Right forelimb (tissue), 1 donor: Measurements from ENCODE around the gene SETDB2.

Experiments used
- DNase-seq: peaks from one replicate; pipeline ENCODE4 v3.0.0-alpha.2; 2018

The SETDB2 gene

GRCh38 chr13:49435992-49436391, 8.1 kb upstream of the SETDB2 start:
- no peak for DNase-seq

GRCh38 chr13:49436890-49437289, 7.2 kb upstream of the SETDB2 start:
- peak; percentile 50 for DNase-seq

GRCh38 chr13:49437705-49438104, 6.4 kb upstream of the SETDB2 start:
- no peak for DNase-seq

GRCh38 chr13:49439609-49440008, 4.5 kb upstream of the SETDB2 start:
- no peak for DNase-seq

- no peak for DNase-seq
These were observed 2.8 kb upstream of the SETDB2 start for GRCh38 chr13:49441312-49441711.

- no peak for DNase-seq
These were observed 2.2 kb upstream of the SETDB2 start for GRCh38 chr13:49441846-49442245.

GRCh38 chr13:49443357-49443703, 744 bp upstream of the SETDB2 start:
- no peak for DNase-seq

- DNase-seq: no peak
These were observed 686 bp downstream of the SETDB2 start for GRCh38 chr13:49444524-49445395.

GRCh38 chr13:49446473-49446872, 2.4 kb downstream of the SETDB2 start:
- no peak for DNase-seq

- no peak for DNase-seq
These were observed 4.7 kb downstream of the SETDB2 start for GRCh38 chr13:49448753-49449152.

GRCh38 chr13:49450105-49450819, 6.2 kb downstream of the SETDB2 start:
- DNase-seq: no peak

GRCh38 chr13:49452725-49453457, 8.8 kb downstream of the SETDB2 start:
- no peak for DNase-seq

- no peak for DNase-seq
These were observed 9.4 kb downstream of the SETDB2 start for GRCh38 chr13:49453465-49453864.

GRCh38 chr13:49454388-49455006, 10.4 kb downstream of the SETDB2 start:
- DNase-seq: no peak

GRCh38 chr13:49455007-49455398, 10.9 kb downstream of the SETDB2 start:
- DNase-seq: no peak

GRCh38 chr13:49456156-49456555, 12.1 kb downstream of the SETDB2 start:
- no peak for DNase-seq

GRCh38 chr13:49457221-49457620, 13.1 kb downstream of the SETDB2 start:
- no peak for DNase-seq

GRCh38 chr13:49459580-49459979, 15.5 kb downstream of the SETDB2 start:
- DNase-seq: no peak

- DNase-seq: no peak
These were observed 20.0 kb downstream of the SETDB2 start for GRCh38 chr13:49464085-49464484.

- DNase-seq: no peak
These were observed 20.7 kb downstream of the SETDB2 start for GRCh38 chr13:49464621-49465325.

GRCh38 chr13:49466292-49466838, 22.3 kb downstream of the SETDB2 start:
- no peak for DNase-seq

- no peak for DNase-seq
These were observed 28.1 kb downstream of the SETDB2 start for GRCh38 chr13:49472186-49472585.
